GM23338 (cell line): Measurements from ENCODE around the gene PARVB. TPM values are rescaled to one million over a fixed set of nuclear protein-coding genes. Genes with fewer than 3 reads are reported as not detected.

ENCODE experiments used
- ATAC-seq: fragments of 200-7000 bp; cut with Tn5 transposase; 3 replicates; pipeline ENCODE4 v1.9.1; 2020
- DNase-seq: peaks from one replicate; pipeline ENCODE4 v3.0.0-alpha.2; 2015; ENCODE audit warnings: low spot score
- H2AFZ ChIP-seq: fragments of 200-600 bp; sonication (generic); 2 replicates; pipeline ENCODE4 v1.8.0; 2016; ENCODE audit warnings: antibody characterized with exemption, mild to moderate bottlenecking, moderate library complexity
- H3F3A ChIP-seq: fragments of 200-600 bp; sonication (generic); replicated peaks from 2 replicates; pipeline ENCODE4 v1.8.0; 2017; ENCODE audit warnings: antibody characterized with exemption, mixed run types, low read depth
- H3K27ac ChIP-seq: fragments of 200-600 bp; sonication (generic); 2 replicates; pipeline ENCODE4 v1.6.1; 2016; ENCODE audit warnings: low read depth
- H3K27me3 ChIP-seq: fragments of 200-600 bp; sonication (generic); 2 replicates; pipeline ENCODE4 v1.8.0; 2016; ENCODE audit warnings: mild to moderate bottlenecking, mixed run types, moderate library complexity; ENCODE audit not compliant: insufficient read depth
- H3K36me3 ChIP-seq: fragments of 200-600 bp; sonication (generic); 2 replicates; pipeline ENCODE4 v1.8.0; 2016; ENCODE audit warnings: mild to moderate bottlenecking; ENCODE audit not compliant: insufficient read depth
- H3K4me1 ChIP-seq: fragments of 200-600 bp; sonication (generic); 2 replicates; pipeline ENCODE4 v1.8.0; 2016; ENCODE audit warnings: mild to moderate bottlenecking, moderate library complexity; ENCODE audit not compliant: insufficient read depth
- H3K4me2 ChIP-seq: fragments of 200-600 bp; sonication (generic); 2 replicates; pipeline ENCODE4 v1.7.1; 2017; ENCODE audit warnings: mixed run types
- H3K4me3 ChIP-seq: fragments of 200-600 bp; sonication (generic); 2 replicates; pipeline ENCODE4 v1.6.1; 2016; ENCODE audit warnings: mixed run types
- H3K79me2 ChIP-seq: fragments of 200-600 bp; sonication (generic); replicated peaks from 2 replicates; pipeline ENCODE4 v1.8.0; 2017; ENCODE audit warnings: mild to moderate bottlenecking; ENCODE audit not compliant: insufficient read depth
- H3K9me2 ChIP-seq: fragments of 200-600 bp; sonication (generic); 2 replicates; pipeline ENCODE4 v1.8.0; 2017; ENCODE audit not compliant: insufficient read depth
- H4K20me1 ChIP-seq: fragments of 200-600 bp; sonication (generic); replicated peaks from 2 replicates; pipeline ENCODE4 v1.8.0; 2017; ENCODE audit warnings: mild to moderate bottlenecking; ENCODE audit not compliant: insufficient read depth
- H3K27ac Mint-ChIP-seq: 2 replicates; pipeline ENCODE4 v1.8.0; 2020; ENCODE audit warnings: inconsistent platforms, mild to moderate bottlenecking, moderate library complexity, mixed read lengths
- H3K27me3 Mint-ChIP-seq: 3 replicates; pipeline ENCODE4 v1.8.0; 2022; ENCODE audit warnings: low read depth, mild to moderate bottlenecking, moderate library complexity, mixed read lengths, inconsistent platforms; ENCODE audit not compliant: insufficient read depth, poor library complexity
- H3K36me3 Mint-ChIP-seq: 3 replicates; pipeline ENCODE4 v1.8.0; 2021; ENCODE audit warnings: low read depth, mild to moderate bottlenecking, inconsistent platforms, moderate library complexity, mixed read lengths
- H3K4me1 Mint-ChIP-seq: 3 replicates; pipeline ENCODE4 v1.8.0; 2020; ENCODE audit warnings: mild to moderate bottlenecking, inconsistent platforms, mixed read lengths
- H3K4me3 Mint-ChIP-seq: 3 replicates; pipeline ENCODE4 v1.8.0; 2021; ENCODE audit warnings: moderate library complexity, mild to moderate bottlenecking, inconsistent platforms, mixed read lengths
- H3K9me3 Mint-ChIP-seq: 3 replicates; pipeline ENCODE4 v1.8.0; 2020; ENCODE audit warnings: moderate library complexity, mild to moderate bottlenecking, inconsistent platforms, mixed read lengths
- CREB1 ChIP-seq: fragments of 250-450 bp; sonication (Bioruptor Pico); IDR thresholded peaks from 2 replicates; pipeline ENCODE4 v1.5.0; 2020; ENCODE audit warnings: low read depth, mild to moderate bottlenecking, moderate library complexity
- EZH2 ChIP-seq: fragments of 200-600 bp; sonication (generic); IDR thresholded peaks from one replicate; pipeline ENCODE4 v1.8.0; 2017; ENCODE audit warnings: antibody characterized with exemption, mild to moderate bottlenecking, low read depth; ENCODE audit not compliant: unreplicated experiment
- EZH2phosphoT487 ChIP-seq: fragments of 200-600 bp; sonication (generic); IDR thresholded peaks from one replicate; pipeline ENCODE4 v1.8.1; 2018; ENCODE audit warnings: antibody characterized with exemption; ENCODE audit not compliant: unreplicated experiment
- JUNB ChIP-seq: IDR thresholded peaks from one replicate; pipeline ENCODE4 v1.6.1; 2016; ENCODE audit warnings: antibody characterized with exemption; ENCODE audit not compliant: unreplicated experiment
- NANOG ChIP-seq: IDR thresholded peaks from 2 replicates; pipeline ENCODE4 v1.6.1; 2016; ENCODE audit warnings: antibody characterized with exemption, borderline replicate concordance
- POLR2AphosphoS5 ChIP-seq: IDR thresholded peaks from 2 replicates; pipeline ENCODE4 v1.6.1; 2016; ENCODE audit warnings: antibody characterized with exemption, low read depth
- STAT1 ChIP-seq: IDR thresholded peaks from one replicate; pipeline ENCODE4 v1.6.1; 2016; ENCODE audit warnings: antibody characterized with exemption; ENCODE audit not compliant: unreplicated experiment
- ZNF114 ChIP-seq: fragments of 250-450 bp; sonication (Bioruptor Pico); IDR thresholded peaks from 2 replicates; pipeline ENCODE4 v1.5.0; 2020; ENCODE audit warnings: mild to moderate bottlenecking, moderate library complexity
- ZNF331 ChIP-seq: fragments of 250-450 bp; sonication (Bioruptor Pico); IDR thresholded peaks from 2 replicates; pipeline ENCODE4 v1.5.0; 2020; ENCODE audit warnings: low read depth, mild to moderate bottlenecking, moderate library complexity
- polyA plus RNA-seq: library from polyadenylated mRNA; unstranded; fragments of >200 nt; fragmentation: Nextera tagmentation; extraction: Ambion mirVana; gene quantifications from 2 replicates; pipeline ENCODE4 v1.2.1, GENCODE V29; 2016
- total RNA-seq: library from RNA; depleted of rRNA; stranded (reverse); fragments of >200 nt; shearing (Covaris generic); gene quantifications from 2 replicates; pipeline ENCODE4 v1.2.3, GENCODE V29; 2014
- TF ChIP-seq, protein P1 (sequence below): IDR thresholded peaks from one replicate; pipeline ENCODE4 v1.6.1; 2018; ENCODE audit warnings: antibody characterized with exemption; ENCODE audit not compliant: unreplicated experiment
- TF ChIP-seq, protein P2 (sequence below): fragments of 250-450 bp; sonication (Bioruptor Pico); IDR thresholded peaks from 2 replicates; pipeline ENCODE4 v1.5.0; 2020; ENCODE audit warnings: mild to moderate bottlenecking, moderate library complexity
- TF ChIP-seq, protein P3 (sequence below), 2 experiments: fragments of 200-600 bp in 1 of 2; sonication (generic) in 1 of 2; conservative IDR thresholded peaks; 2 replicates each; pipeline versions ENCODE4 v1.5.1 to v1.6.1; 2016 to 2017; ENCODE audit warnings: antibody characterized with exemption in 2 of 2, low read depth in 2 of 2, mild to moderate bottlenecking in 2 of 2, moderate library complexity in 1 of 2
- TF ChIP-seq, protein P4 (sequence below): IDR thresholded peaks from 2 replicates; pipeline ENCODE4 v1.6.1; 2016; ENCODE audit warnings: antibody characterized with exemption

PARVB gene
- total and polyA plus RNA-seq, 2 experiments from 2014 or later = 4.3 to 7.7 TPM

DNA sequence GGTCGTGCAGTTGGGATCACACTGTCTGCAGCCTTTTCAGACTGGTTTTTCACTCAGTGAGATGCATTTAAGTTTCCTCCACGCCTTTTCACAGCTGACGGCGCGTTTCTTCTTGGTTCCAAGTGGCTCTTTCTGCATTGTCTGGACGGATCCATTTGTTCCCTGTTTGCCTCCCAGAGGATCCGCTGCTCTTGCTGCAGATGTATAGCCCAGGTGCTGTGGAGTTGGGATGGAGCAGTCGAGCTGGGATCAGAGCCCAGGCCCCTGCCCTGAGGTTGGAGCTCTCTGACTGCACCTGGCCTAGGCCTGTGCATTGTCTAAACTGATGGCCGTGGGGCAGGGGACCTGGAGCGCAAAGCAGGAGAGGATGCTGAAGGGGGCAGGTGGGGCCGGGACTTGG, 51.6 kb downstream of the PARVB start:
- no peak for DNase-seq
- TF ChIP-seq ZNF331 (CRISPR knock-in tag) = no peak
- no peak for TF ChIP-seq STAT1
- no peak for TF ChIP-seq JUNB
- TF ChIP-seq, protein P1, sequence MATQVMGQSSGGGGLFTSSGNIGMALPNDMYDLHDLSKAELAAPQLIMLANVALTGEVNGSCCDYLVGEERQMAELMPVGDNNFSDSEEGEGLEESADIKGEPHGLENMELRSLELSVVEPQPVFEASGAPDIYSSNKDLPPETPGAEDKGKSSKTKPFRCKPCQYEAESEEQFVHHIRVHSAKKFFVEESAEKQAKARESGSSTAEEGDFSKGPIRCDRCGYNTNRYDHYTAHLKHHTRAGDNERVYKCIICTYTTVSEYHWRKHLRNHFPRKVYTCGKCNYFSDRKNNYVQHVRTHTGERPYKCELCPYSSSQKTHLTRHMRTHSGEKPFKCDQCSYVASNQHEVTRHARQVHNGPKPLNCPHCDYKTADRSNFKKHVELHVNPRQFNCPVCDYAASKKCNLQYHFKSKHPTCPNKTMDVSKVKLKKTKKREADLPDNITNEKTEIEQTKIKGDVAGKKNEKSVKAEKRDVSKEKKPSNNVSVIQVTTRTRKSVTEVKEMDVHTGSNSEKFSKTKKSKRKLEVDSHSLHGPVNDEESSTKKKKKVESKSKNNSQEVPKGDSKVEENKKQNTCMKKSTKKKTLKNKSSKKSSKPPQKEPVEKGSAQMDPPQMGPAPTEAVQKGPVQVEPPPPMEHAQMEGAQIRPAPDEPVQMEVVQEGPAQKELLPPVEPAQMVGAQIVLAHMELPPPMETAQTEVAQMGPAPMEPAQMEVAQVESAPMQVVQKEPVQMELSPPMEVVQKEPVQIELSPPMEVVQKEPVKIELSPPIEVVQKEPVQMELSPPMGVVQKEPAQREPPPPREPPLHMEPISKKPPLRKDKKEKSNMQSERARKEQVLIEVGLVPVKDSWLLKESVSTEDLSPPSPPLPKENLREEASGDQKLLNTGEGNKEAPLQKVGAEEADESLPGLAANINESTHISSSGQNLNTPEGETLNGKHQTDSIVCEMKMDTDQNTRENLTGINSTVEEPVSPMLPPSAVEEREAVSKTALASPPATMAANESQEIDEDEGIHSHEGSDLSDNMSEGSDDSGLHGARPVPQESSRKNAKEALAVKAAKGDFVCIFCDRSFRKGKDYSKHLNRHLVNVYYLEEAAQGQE = no peak
- no peak for TF ChIP-seq EZH2phosphoT487
- no peak for TF ChIP-seq EZH2
- TF ChIP-seq, protein P2, sequence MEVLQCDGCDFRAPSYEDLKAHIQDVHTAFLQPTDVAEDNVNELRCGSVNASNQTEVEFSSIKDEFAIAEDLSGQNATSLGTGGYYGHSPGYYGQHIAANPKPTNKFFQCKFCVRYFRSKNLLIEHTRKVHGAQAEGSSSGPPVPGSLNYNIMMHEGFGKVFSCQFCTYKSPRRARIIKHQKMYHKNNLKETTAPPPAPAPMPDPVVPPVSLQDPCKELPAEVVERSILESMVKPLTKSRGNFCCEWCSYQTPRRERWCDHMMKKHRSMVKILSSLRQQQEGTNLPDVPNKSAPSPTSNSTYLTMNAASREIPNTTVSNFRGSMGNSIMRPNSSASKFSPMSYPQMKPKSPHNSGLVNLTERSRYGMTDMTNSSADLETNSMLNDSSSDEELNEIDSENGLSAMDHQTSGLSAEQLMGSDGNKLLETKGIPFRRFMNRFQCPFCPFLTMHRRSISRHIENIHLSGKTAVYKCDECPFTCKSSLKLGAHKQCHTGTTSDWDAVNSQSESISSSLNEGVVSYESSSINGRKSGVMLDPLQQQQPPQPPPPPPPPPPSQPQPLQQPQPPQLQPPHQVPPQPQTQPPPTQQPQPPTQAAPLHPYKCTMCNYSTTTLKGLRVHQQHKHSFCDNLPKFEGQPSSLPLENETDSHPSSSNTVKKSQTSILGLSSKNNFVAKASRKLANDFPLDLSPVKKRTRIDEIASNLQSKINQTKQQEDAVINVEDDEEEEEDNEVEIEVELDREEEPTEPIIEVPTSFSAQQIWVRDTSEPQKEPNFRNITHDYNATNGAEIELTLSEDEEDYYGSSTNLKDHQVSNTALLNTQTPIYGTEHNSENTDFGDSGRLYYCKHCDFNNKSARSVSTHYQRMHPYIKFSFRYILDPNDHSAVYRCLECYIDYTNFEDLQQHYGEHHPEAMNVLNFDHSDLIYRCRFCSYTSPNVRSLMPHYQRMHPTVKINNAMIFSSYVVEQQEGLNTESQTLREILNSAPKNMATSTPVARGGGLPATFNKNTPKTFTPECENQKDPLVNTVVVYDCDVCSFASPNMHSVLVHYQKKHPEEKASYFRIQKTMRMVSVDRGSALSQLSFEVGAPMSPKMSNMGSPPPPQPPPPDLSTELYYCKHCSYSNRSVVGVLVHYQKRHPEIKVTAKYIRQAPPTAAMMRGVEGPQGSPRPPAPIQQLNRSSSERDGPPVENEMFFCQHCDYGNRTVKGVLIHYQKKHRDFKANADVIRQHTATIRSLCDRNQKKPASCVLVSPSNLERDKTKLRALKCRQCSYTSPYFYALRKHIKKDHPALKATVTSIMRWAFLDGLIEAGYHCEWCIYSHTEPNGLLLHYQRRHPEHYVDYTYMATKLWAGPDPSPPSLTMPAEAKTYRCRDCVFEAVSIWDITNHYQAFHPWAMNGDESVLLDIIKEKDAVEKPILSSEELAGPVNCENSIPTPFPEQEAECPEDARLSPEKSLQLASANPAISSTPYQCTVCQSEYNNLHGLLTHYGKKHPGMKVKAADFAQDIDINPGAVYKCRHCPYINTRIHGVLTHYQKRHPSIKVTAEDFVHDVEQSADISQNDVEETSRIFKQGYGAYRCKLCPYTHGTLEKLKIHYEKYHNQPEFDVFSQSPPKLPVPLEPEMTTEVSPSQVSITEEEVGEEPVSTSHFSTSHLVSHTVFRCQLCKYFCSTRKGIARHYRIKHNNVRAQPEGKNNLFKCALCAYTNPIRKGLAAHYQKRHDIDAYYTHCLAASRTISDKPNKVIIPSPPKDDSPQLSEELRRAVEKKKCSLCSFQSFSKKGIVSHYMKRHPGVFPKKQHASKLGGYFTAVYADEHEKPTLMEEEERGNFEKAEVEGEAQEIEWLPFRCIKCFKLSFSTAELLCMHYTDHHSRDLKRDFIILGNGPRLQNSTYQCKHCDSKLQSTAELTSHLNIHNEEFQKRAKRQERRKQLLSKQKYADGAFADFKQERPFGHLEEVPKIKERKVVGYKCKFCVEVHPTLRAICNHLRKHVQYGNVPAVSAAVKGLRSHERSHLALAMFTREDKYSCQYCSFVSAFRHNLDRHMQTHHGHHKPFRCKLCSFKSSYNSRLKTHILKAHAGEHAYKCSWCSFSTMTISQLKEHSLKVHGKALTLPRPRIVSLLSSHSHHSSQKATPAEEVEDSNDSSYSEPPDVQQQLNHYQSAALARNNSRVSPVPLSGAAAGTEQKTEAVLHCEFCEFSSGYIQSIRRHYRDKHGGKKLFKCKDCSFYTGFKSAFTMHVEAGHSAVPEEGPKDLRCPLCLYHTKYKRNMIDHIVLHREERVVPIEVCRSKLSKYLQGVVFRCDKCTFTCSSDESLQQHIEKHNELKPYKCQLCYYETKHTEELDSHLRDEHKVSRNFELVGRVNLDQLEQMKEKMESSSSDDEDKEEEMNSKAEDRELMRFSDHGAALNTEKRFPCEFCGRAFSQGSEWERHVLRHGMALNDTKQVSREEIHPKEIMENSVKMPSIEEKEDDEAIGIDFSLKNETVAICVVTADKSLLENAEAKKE = no peak
- TF ChIP-seq, protein P3, sequence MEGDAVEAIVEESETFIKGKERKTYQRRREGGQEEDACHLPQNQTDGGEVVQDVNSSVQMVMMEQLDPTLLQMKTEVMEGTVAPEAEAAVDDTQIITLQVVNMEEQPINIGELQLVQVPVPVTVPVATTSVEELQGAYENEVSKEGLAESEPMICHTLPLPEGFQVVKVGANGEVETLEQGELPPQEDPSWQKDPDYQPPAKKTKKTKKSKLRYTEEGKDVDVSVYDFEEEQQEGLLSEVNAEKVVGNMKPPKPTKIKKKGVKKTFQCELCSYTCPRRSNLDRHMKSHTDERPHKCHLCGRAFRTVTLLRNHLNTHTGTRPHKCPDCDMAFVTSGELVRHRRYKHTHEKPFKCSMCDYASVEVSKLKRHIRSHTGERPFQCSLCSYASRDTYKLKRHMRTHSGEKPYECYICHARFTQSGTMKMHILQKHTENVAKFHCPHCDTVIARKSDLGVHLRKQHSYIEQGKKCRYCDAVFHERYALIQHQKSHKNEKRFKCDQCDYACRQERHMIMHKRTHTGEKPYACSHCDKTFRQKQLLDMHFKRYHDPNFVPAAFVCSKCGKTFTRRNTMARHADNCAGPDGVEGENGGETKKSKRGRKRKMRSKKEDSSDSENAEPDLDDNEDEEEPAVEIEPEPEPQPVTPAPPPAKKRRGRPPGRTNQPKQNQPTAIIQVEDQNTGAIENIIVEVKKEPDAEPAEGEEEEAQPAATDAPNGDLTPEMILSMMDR (conservative IDR thresholded peaks at IDR 0.05; ENCODE audit: low read depth in 2 of 2) = no peak
- no peak for TF ChIP-seq ZNF114 (CRISPR knock-in tag)
- no peak for TF ChIP-seq POLR2AphosphoS5
- TF ChIP-seq, protein P4, sequence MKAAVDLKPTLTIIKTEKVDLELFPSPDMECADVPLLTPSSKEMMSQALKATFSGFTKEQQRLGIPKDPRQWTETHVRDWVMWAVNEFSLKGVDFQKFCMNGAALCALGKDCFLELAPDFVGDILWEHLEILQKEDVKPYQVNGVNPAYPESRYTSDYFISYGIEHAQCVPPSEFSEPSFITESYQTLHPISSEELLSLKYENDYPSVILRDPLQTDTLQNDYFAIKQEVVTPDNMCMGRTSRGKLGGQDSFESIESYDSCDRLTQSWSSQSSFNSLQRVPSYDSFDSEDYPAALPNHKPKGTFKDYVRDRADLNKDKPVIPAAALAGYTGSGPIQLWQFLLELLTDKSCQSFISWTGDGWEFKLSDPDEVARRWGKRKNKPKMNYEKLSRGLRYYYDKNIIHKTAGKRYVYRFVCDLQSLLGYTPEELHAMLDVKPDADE = no peak
- no peak for TF ChIP-seq CREB1 (CRISPR knock-in tag)
- TF ChIP-seq NANOG = no peak
- Mint-ChIP-seq H3K27me3 (peaks cover 4% of the 10 kb centered on the region), H3K27ac (no peak overlapping the region), H3K4me1 (no peaks in the 10 kb centered on the region; the same call in 2 of the 3 replicates), H3K4me3 (no peak overlapping the region), H3K36me3 (no peaks in the 10 kb centered on the region), H3K9me3 (no peaks in the 10 kb centered on the region)
- H3K27me3 ChIP-seq = no peaks in the 10 kb centered on the region
- no peaks in the 10 kb centered on the region; the same call in 1 of the 2 replicates for H4K20me1 ChIP-seq
- H3K4me1 ChIP-seq = no peaks in the 10 kb centered on the region
- H3K4me3 ChIP-seq = no peak overlapping the region
- no peak overlapping the region for H3K4me2 ChIP-seq
- H3K36me3 ChIP-seq = no peaks in the 10 kb centered on the region
- H3K79me2 ChIP-seq = no peaks in the 10 kb centered on the region
- H3K27ac ChIP-seq = no peak overlapping the region
- H2AFZ ChIP-seq = no peak overlapping the region
- no peaks in the 10 kb centered on the region for H3F3A ChIP-seq
- no peaks in the 10 kb centered on the region for H3K9me2 ChIP-seq
- ATAC-seq = no peak
